Astrocyte (in vitro differentiated cells and primary cell): ENCODE measurements around the gene FBXO31. TPM values are rescaled to one million over a fixed set of nuclear protein-coding genes. Genes with fewer than 3 reads are reported as not detected.

Experiments
- DNase-seq: peaks from one replicate; pipeline ENCODE4 v3.0.0-alpha.2; 2010; ENCODE audit warnings: low read depth
- FAIRE-seq: peaks from 2 replicates; lab custom pipeline; 2011; peaks lifted over from hg19 to GRCh38; lab: Jason Lieb, UNC
- H2AFZ ChIP-seq: 2 replicates; pipeline ENCODE4 v1.6.0; 2012; ENCODE audit warnings: low read depth, low read length, inconsistent platforms
- H3K27ac ChIP-seq: 2 replicates; pipeline ENCODE4 v1.5.1; 2011; ENCODE audit warnings: low read depth, low read length, inconsistent platforms
- H3K27me3 ChIP-seq: 2 replicates; pipeline ENCODE4 v1.6.0; 2011; ENCODE audit warnings: low read length, inconsistent platforms; ENCODE audit not compliant: insufficient read depth
- H3K36me3 ChIP-seq: 2 replicates; pipeline ENCODE4 v1.5.1; 2011; ENCODE audit warnings: low read length, inconsistent platforms; ENCODE audit not compliant: insufficient read depth
- H3K4me1 ChIP-seq: 2 replicates; pipeline ENCODE4 v1.5.1; 2011; ENCODE audit warnings: low read length, inconsistent platforms; ENCODE audit not compliant: insufficient read depth
- H3K4me2 ChIP-seq: 2 replicates; pipeline ENCODE4 v1.6.0; 2012; ENCODE audit warnings: low read length, inconsistent platforms
- H3K4me3 ChIP-seq: 2 replicates; pipeline ENCODE4 v1.5.1; 2011; ENCODE audit warnings: low read depth, mild to moderate bottlenecking, low read length, inconsistent platforms; ENCODE audit not compliant: insufficient read depth
- H3K79me2 ChIP-seq: 2 replicates; pipeline ENCODE4 v1.6.0; 2012; ENCODE audit warnings: mild to moderate bottlenecking, low read length, inconsistent platforms; ENCODE audit not compliant: insufficient read depth
- H3K9ac ChIP-seq: 2 replicates; pipeline ENCODE4 v1.6.0; 2012; ENCODE audit warnings: mild to moderate bottlenecking, low read length, inconsistent platforms
- H3K9me3 ChIP-seq: 2 replicates; pipeline ENCODE4 v1.5.1; 2012; ENCODE audit warnings: low read depth, mild to moderate bottlenecking, low read length, inconsistent platforms; ENCODE audit not compliant: insufficient read depth
- H4K20me1 ChIP-seq: 2 replicates; pipeline ENCODE4 v1.6.0; 2012; ENCODE audit warnings: low read length, inconsistent platforms; ENCODE audit not compliant: insufficient read depth
- H3K27ac Mint-ChIP-seq: one replicate; pipeline ENCODE4 v1.8.0; 2021; ENCODE audit warnings: mild to moderate bottlenecking, mixed read lengths; ENCODE audit not compliant: unreplicated experiment
- H3K27me3 Mint-ChIP-seq: one replicate; pipeline ENCODE4 v1.8.0; 2021; ENCODE audit warnings: low read depth, mixed read lengths; ENCODE audit not compliant: unreplicated experiment
- H3K36me3 Mint-ChIP-seq: one replicate; pipeline ENCODE4 v1.8.0; 2021; ENCODE audit warnings: low read depth, mixed read lengths; ENCODE audit not compliant: unreplicated experiment
- H3K4me1 Mint-ChIP-seq: one replicate; pipeline ENCODE4 v1.8.0; 2021; ENCODE audit warnings: low read depth, mixed read lengths; ENCODE audit not compliant: unreplicated experiment
- H3K4me3 Mint-ChIP-seq: one replicate; pipeline ENCODE4 v1.8.0; 2021; ENCODE audit warnings: mild to moderate bottlenecking, moderate library complexity, mixed read lengths; ENCODE audit not compliant: unreplicated experiment
- H3K9me3 Mint-ChIP-seq: one replicate; pipeline ENCODE4 v1.8.0; 2021; ENCODE audit warnings: mild to moderate bottlenecking, mixed read lengths; ENCODE audit not compliant: unreplicated experiment
- CTCF ChIP-seq: IDR thresholded peaks from 2 replicates; pipeline ENCODE4 v1.5.1; 2011; ENCODE audit warnings: low read depth, mild to moderate bottlenecking, inconsistent platforms, low read length, moderate library complexity; ENCODE audit not compliant: insufficient read depth
- EZH2 ChIP-seq: IDR thresholded peaks from 2 replicates; pipeline ENCODE4 v1.6.1; 2012; ENCODE audit warnings: mild to moderate bottlenecking, low read length, inconsistent platforms; ENCODE audit not compliant: insufficient read depth
- total RNA-seq: library from RNA; stranded (reverse); gene quantifications from 2 replicates; pipeline ENCODE4 v1.2.1, GENCODE V29; 2021

Gene FBXO31
- total RNA-seq, 1 donor from 2014 or later, result 34.9 TPM

GRCh38 chr16:87361916-87362619 is 21.5 kb downstream of the FBXO31 start:
- no peak overlapping the region for H2AFZ ChIP-seq
- H3K27me3 ChIP-seq, result no peaks in the 10 kb centered on the region
- no peak overlapping the region for H3K9ac ChIP-seq
- no peaks in the 10 kb centered on the region for H3K4me1 ChIP-seq
- no peaks in the 10 kb centered on the region for H3K27me3 Mint-ChIP-seq
- peaks cover 52% of the 10 kb centered on the region for H3K79me2 ChIP-seq
- H4K20me1 ChIP-seq, result peaks cover 63% of the 10 kb centered on the region
- H3K36me3 Mint-ChIP-seq, result peaks cover 20% of the 10 kb centered on the region
- H3K9me3 ChIP-seq, result no peaks in the 10 kb centered on the region
- H3K27ac Mint-ChIP-seq, result peak overlapping the region; percentile 58
- H3K4me3 Mint-ChIP-seq, result no peak overlapping the region
- H3K9me3 Mint-ChIP-seq, result no peaks in the 10 kb centered on the region
- no peak for TF ChIP-seq EZH2
- no peak for TF ChIP-seq CTCF
- peaks cover 6% of the 10 kb centered on the region for H3K4me1 Mint-ChIP-seq
- H3K36me3 ChIP-seq, result peaks cover 12% of the 10 kb centered on the region
- H3K4me2 ChIP-seq, result peak overlapping the region; percentile 25
- DNase-seq, result no peak
- H3K27ac ChIP-seq, result peak overlapping the region; percentile 21
- no peak for FAIRE-seq
- no peak overlapping the region for H3K4me3 ChIP-seq

GRCh38 chr16:87360862-87361610 is 22.5 kb downstream of the FBXO31 start:
- Mint-ChIP-seq H3K4me1 (peaks cover 10% of the 10 kb centered on the region), H3K27me3 (no peaks in the 10 kb centered on the region), H3K4me3 (no peak overlapping the region), H3K36me3 (peaks cover 23% of the 10 kb centered on the region), H3K27ac (no peak overlapping the region), H3K9me3 (no peaks in the 10 kb centered on the region)
- Histone ChIP-seq H4K20me1 (peaks cover 63% of the 10 kb centered on the region), H3K9me3 (no peaks in the 10 kb centered on the region), H3K79me2 (peaks cover 43% of the 10 kb centered on the region), H3K36me3 (peaks cover 12% of the 10 kb centered on the region), H3K4me1 (no peaks in the 10 kb centered on the region), H3K27ac (no peak overlapping the region), H3K4me3 (no peak overlapping the region), H3K9ac (no peak overlapping the region), H3K27me3 (no peaks in the 10 kb centered on the region), H2AFZ (no peak overlapping the region), H3K4me2 (no peak overlapping the region)
- TF ChIP-seq EZH2 (no peak), CTCF (no peak)
- FAIRE-seq (no peak), DNase-seq (no peak)

- H3K4me1 Mint-ChIP-seq, result peaks cover 9% of the 10 kb centered on the region
- Histone ChIP-seq H3K4me1 (no peaks in the 10 kb centered on the region), H3K79me2 (peaks cover 28% of the 10 kb centered on the region), H3K36me3 (peaks cover 12% of the 10 kb centered on the region), H3K9ac (no peak overlapping the region), H3K27me3 (no peaks in the 10 kb centered on the region), H2AFZ (no peak overlapping the region), H3K4me2 (no peak overlapping the region), H3K27ac (no peak overlapping the region), H3K4me3 (no peak overlapping the region), H4K20me1 (peaks cover 52% of the 10 kb centered on the region), H3K9me3 (no peaks in the 10 kb centered on the region)
- no peaks in the 10 kb centered on the region for H3K27me3 Mint-ChIP-seq
- no peak overlapping the region for H3K27ac Mint-ChIP-seq
- FAIRE-seq (no peak), DNase-seq (no peak)
- H3K4me3 Mint-ChIP-seq, result no peak overlapping the region
- no peaks in the 10 kb centered on the region for H3K9me3 Mint-ChIP-seq
- peaks cover 21% of the 10 kb centered on the region for H3K36me3 Mint-ChIP-seq
- TF ChIP-seq EZH2 (no peak), CTCF (no peak)
These were observed 24.5 kb downstream of the FBXO31 start for GRCh38 chr16:87359121-87359520.
